ENCODE data around the gene DNAJC11.

GRCh38 chr1:6635910-6636760 is 65.5 kb downstream of the DNAJC11 start:
- TF ChIP-seq CTCF (IDR thresholded peaks at IDR 0.05; ENCODE audit: low read depth, low read length) (no peak), EZH2phosphoT487 (IDR thresholded peaks at IDR 0.05; ENCODE audit: low read depth) (no peak)
